ENCODE measurements around the gene ERBB4. TPM values are rescaled to one million over a fixed set of nuclear protein-coding genes. Genes with fewer than 3 reads are reported as not detected.
"Not testable (repeated sequence)": the region's sequence is repeated elsewhere in the genome, so short reads cannot be mapped to it uniquely, and the experiment has no call there.

Gene ERBB4
- total RNA-seq, 1 experiment from 2014 or later: 0.04 TPM

- Histone ChIP-seq H3K18ac (ENCODE audit: insufficient read length, low read depth, low read length) (no peak overlapping the region), H4K20me1 (ENCODE audit: control insufficient read depth, insufficient read depth, insufficient read length) (no peaks in the 10 kb centered on the region), H3K9me3 (ENCODE audit: control insufficient read depth, low read depth, low read length) (no peaks in the 10 kb centered on the region), H2BK20ac (ENCODE audit: low read depth, low read length, poor library complexity, severe bottlenecking) (no peak overlapping the region), H3K27me3 (ENCODE audit: insufficient read depth, low read length) (no peaks in the 10 kb centered on the region), H4K91ac (ENCODE audit: insufficient read length, low read depth, low read length) (no peak overlapping the region), H2BK5ac (ENCODE audit: insufficient read length, low read length) (no peak overlapping the region), H3K14ac (ENCODE audit: insufficient read depth, low read length) (no peak overlapping the region), H2BK15ac (ENCODE audit: low read depth, low read length) (no peak overlapping the region), H4K8ac (replicated peaks; ENCODE audit: insufficient read length, low read depth, low read length) (no peak overlapping the region), H3K4me1 (ENCODE audit: insufficient read depth, low read length) (no peaks in the 10 kb centered on the region), H3K79me2 (ENCODE audit: insufficient read depth, low read length) (no peaks in the 10 kb centered on the region), H3K4me2 (ENCODE audit: insufficient read depth, insufficient read length, low read length) (no peak overlapping the region), H3K27ac (ENCODE audit: insufficient read length, low read depth, low read length) (no peak overlapping the region), H3K56ac (ENCODE audit: insufficient read length, low read depth, low read length) (no peak overlapping the region), H2BK120ac (ENCODE audit: low read depth, low read length, poor library complexity, severe bottlenecking) (no peak overlapping the region), H4K5ac (ENCODE audit: insufficient read length, low read depth, low read length) (no peak overlapping the region), H2AFZ (ENCODE audit: low read length) (no peak overlapping the region), H3K23me2 (ENCODE audit: insufficient read length, low read depth, low read length, poor library complexity, severe bottlenecking) (no peaks in the 10 kb centered on the region), H2BK12ac (ENCODE audit: insufficient read length, low read depth, low read length) (no peak overlapping the region), H3K23ac (ENCODE audit: insufficient read length, low read depth, low read length) (no peak overlapping the region), H3K9ac (ENCODE audit: extremely low read depth, insufficient read length, low read length) (no peak overlapping the region), H2AK5ac (ENCODE audit: insufficient read length, low read length) (no peak overlapping the region), H3K79me1 (ENCODE audit: insufficient read depth, low read depth, low read length, poor library complexity, severe bottlenecking) (no peaks in the 10 kb centered on the region), H3T11ph (ENCODE audit: low read length) (no peak overlapping the region), H3K4ac (ENCODE audit: low read depth, low read length) (no peak overlapping the region)
- no peak overlapping the region for H3K4me3 Mint-ChIP-seq
- TF ChIP-seq CTCF (conservative IDR thresholded peaks at IDR 0.05): no peak
- H3K36me3 Mint-ChIP-seq (ENCODE audit: insufficient read depth in 1 of 3, low read depth in 3 of 3): peaks cover 10 to 19% (median 17%) of the 10 kb centered on the region in 3 experiments; a peak in 6 of 7 replicates
- H3K4me1 Mint-ChIP-seq: no peaks in the 10 kb centered on the region
- WGBS (ENCODE audit: extremely low coverage, insufficient read length, low lambda C conversion rate): no CpG with 5 or more reads among the region's 1 CpG
- peaks cover 4 to 28% of the 10 kb centered on the region in 2 experiments; a peak in 4 of 5 replicates for H3K9me3 Mint-ChIP-seq
- DNase-seq: no peak
- H3K27ac Mint-ChIP-seq: no peak overlapping the region
- no peaks in the 10 kb centered on the region for H3K27me3 Mint-ChIP-seq (ENCODE audit: low read depth)
Measured at GRCh38 chr2:212465456-212465855, 73.1 kb downstream of the ERBB4 start.

- H2BK20ac ChIP-seq (ENCODE audit: low read depth, low read length, poor library complexity, severe bottlenecking); H3K9me3 ChIP-seq (ENCODE audit: control insufficient read depth, low read depth, low read length); H4K8ac ChIP-seq (replicated peaks; ENCODE audit: insufficient read length, low read depth, low read length); H3K27ac ChIP-seq (ENCODE audit: insufficient read length, low read depth, low read length); H3K23me2 ChIP-seq (ENCODE audit: insufficient read length, low read depth, low read length, poor library complexity, severe bottlenecking); H2BK5ac ChIP-seq (ENCODE audit: insufficient read length, low read length); H3K4ac ChIP-seq (ENCODE audit: low read depth, low read length); H3K56ac ChIP-seq (ENCODE audit: insufficient read length, low read depth, low read length); H3K4me1 ChIP-seq (ENCODE audit: insufficient read depth, low read length); H3K27ac Mint-ChIP-seq; H3K79me2 ChIP-seq (ENCODE audit: insufficient read depth, low read length); H4K5ac ChIP-seq (ENCODE audit: insufficient read length, low read depth, low read length); H3T11ph ChIP-seq (ENCODE audit: low read length); H2BK12ac ChIP-seq (ENCODE audit: insufficient read length, low read depth, low read length); H4K20me1 ChIP-seq (ENCODE audit: control insufficient read depth, insufficient read depth, insufficient read length); H3K79me1 ChIP-seq (ENCODE audit: insufficient read depth, low read depth, low read length, poor library complexity, severe bottlenecking); H3K14ac ChIP-seq (ENCODE audit: insufficient read depth, low read length); H4K91ac ChIP-seq (ENCODE audit: insufficient read length, low read depth, low read length); H3K27me3 ChIP-seq (ENCODE audit: insufficient read depth, low read length); H3K27me3 Mint-ChIP-seq (ENCODE audit: low read depth); H2AFZ ChIP-seq (ENCODE audit: low read length); H2AK5ac ChIP-seq (ENCODE audit: insufficient read length, low read length); H2BK120ac ChIP-seq (ENCODE audit: low read depth, low read length, poor library complexity, severe bottlenecking); H3K23ac ChIP-seq (ENCODE audit: insufficient read length, low read depth, low read length); DNase-seq; H3K18ac ChIP-seq (ENCODE audit: insufficient read length, low read depth, low read length); H3K9ac ChIP-seq (ENCODE audit: extremely low read depth, insufficient read length, low read length); H3K4me1 Mint-ChIP-seq; H3K4me3 Mint-ChIP-seq; H3K4me2 ChIP-seq (ENCODE audit: insufficient read depth, insufficient read length, low read length); H2BK15ac ChIP-seq (ENCODE audit: low read depth, low read length): not testable (repeated sequence)
- no CpG with 5 or more reads among the region's 4 CpGs for WGBS (ENCODE audit: extremely low coverage, insufficient read length, low lambda C conversion rate)
- Mint-ChIP-seq H3K36me3 (ENCODE audit: insufficient read depth in 1 of 3, low read depth in 3 of 3) (peaks cover 14 to 23% (median 17%) of the 10 kb centered on the region in 3 experiments; a peak in 6 of 7 replicates), H3K9me3 (peaks cover 11 to 27% of the 10 kb centered on the region in 2 experiments; a peak in 4 of 5 replicates)
Measured at GRCh38 chr2:212461708-212462107, 76.9 kb downstream of the ERBB4 start.

Data from H9 (cell line).